ENCODE results near the gene RCN2.
A peak's percentile ranks its signal among the peaks of the same experiment; 100 is the strongest.

Gene RCN2

GRCh38 chr15:76993114-76993725 lies 61.7 kb downstream of the RCN2 start:
- DNase-seq (ENCODE audit: low read depth in 2 of 3, low spot score in 1 of 3), result no peak

GRCh38 chr15:76994001-76994400 lies 62.5 kb downstream of the RCN2 start:
- peak in 2 of 3 donors; percentile 58 to 60 for DNase-seq (ENCODE audit: low read depth in 2 of 3, low spot score in 1 of 3)

GRCh38 chr15:76994496-76994895 lies 62.9 kb downstream of the RCN2 start:
- no peak for DNase-seq (ENCODE audit: low read depth in 2 of 3, low spot score in 1 of 3)

- peak in 2 of 3 donors; percentile 53 to 55 for DNase-seq (ENCODE audit: low read depth in 2 of 3, low spot score in 1 of 3)
These were observed 63.7 kb downstream of the RCN2 start, which contains the start of gene PSTPIP1 for GRCh38 chr15:76994971-76995945. TSS of gene PSTPIP1 (plus strand) at chr15:76995126. CDS start at chr15:76995574, 448 bp downstream.

- no peak for DNase-seq (ENCODE audit: low read depth in 2 of 3, low spot score in 1 of 3)
These were observed 64.6 kb downstream of the RCN2 start for GRCh38 chr15:76996076-76996525.

GRCh38 chr15:76996526-76997401 lies 65.2 kb downstream of the RCN2 start:
- peak in 1 of 3 donors; percentile 56 for DNase-seq (ENCODE audit: low read depth in 2 of 3, low spot score in 1 of 3)

- DNase-seq (ENCODE audit: low read depth in 2 of 3, low spot score in 1 of 3), result no peak
These were observed 67.2 kb downstream of the RCN2 start for GRCh38 chr15:76998663-76999285.

- DNase-seq (ENCODE audit: low read depth in 2 of 3, low spot score in 1 of 3), result no peak
These were observed 68.4 kb downstream of the RCN2 start for GRCh38 chr15:76999996-77000395.

GRCh38 chr15:77001351-77001750 lies 69.8 kb downstream of the RCN2 start:
- no peak for DNase-seq (ENCODE audit: low read depth in 2 of 3, low spot score in 1 of 3)

- DNase-seq (ENCODE audit: low read depth in 2 of 3, low spot score in 1 of 3), result no peak
These were observed 70.4 kb downstream of the RCN2 start for GRCh38 chr15:77001966-77002365.

GRCh38 chr15:77002436-77002835 lies 70.9 kb downstream of the RCN2 start:
- no peak for DNase-seq (ENCODE audit: low read depth in 2 of 3, low spot score in 1 of 3)

GRCh38 chr15:77002954-77003912 lies 71.7 kb downstream of the RCN2 start:
- DNase-seq (ENCODE audit: low read depth in 2 of 3, low spot score in 1 of 3), result peak; percentile 57 to 73 (median 68)

Data from stimulated activated CD4-positive, alpha-beta T cell treated with anti-CD3 and anti-CD28 coated beads, Interleukin-12 subunit alpha, Interleukin-12 subunit beta, amount 100 ng/mL, for 48 hours (primary cell).